ENCODE data around the gene EIF2AK2. TPM values are rescaled to one million over a fixed set of nuclear protein-coding genes. Genes with fewer than 3 reads are reported as not detected.

Gene EIF2AK2
- total RNA-seq, 3 donors from 2014 or later = 22.3 to 33.2 (median 23.5) TPM

DNA sequence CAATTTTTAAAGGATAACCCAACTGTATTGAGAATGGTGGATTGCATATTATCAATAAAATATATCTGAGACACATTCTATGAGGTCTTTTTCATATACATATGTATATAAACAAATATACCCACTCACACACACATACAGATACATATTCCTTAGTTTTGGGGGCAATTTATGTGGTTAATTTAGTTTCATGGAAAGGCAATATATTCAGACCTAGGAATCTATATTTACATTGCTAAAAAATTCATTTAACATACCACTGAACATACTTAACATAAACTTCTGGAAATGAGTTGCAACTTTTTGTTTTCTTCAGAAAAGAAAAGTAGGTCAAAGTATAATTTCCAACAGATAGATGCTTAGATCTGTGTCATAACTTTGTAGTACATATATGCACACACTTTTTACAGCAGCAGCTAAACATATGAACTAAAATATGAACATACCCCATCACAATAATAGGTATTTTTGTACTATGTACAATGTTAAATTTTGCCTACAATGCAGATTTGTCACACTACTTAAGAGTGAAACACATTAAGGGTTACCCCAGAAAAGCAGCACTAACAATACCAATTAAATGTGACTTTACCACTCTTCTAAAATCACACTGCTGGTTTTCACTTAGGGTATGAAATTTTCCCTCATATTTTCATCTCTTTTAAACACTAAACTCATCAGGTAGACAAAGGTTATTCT is 95.6 kb downstream of the EIF2AK2 start:
- Histone ChIP-seq H3K4me3 (no peak overlapping the region), H3K27me3 (no peaks in the 10 kb centered on the region), H3K36me3 (peaks cover 15% of the 10 kb centered on the region), H3K9me3 (no peaks in the 10 kb centered on the region), H3K27ac (no peak overlapping the region), H3K4me1 (no peaks in the 10 kb centered on the region)
- intact Hi-C loops (cut with DNase I; ENCODE audit: low total_unique reads) = no loop called here
- DNase-seq (ENCODE audit: low spot score in 2 of 2) = no peak
- no peak for TF ChIP-seq POLR2A (IDR thresholded peaks at IDR 0.05)
- TF ChIP-seq, protein P1, sequence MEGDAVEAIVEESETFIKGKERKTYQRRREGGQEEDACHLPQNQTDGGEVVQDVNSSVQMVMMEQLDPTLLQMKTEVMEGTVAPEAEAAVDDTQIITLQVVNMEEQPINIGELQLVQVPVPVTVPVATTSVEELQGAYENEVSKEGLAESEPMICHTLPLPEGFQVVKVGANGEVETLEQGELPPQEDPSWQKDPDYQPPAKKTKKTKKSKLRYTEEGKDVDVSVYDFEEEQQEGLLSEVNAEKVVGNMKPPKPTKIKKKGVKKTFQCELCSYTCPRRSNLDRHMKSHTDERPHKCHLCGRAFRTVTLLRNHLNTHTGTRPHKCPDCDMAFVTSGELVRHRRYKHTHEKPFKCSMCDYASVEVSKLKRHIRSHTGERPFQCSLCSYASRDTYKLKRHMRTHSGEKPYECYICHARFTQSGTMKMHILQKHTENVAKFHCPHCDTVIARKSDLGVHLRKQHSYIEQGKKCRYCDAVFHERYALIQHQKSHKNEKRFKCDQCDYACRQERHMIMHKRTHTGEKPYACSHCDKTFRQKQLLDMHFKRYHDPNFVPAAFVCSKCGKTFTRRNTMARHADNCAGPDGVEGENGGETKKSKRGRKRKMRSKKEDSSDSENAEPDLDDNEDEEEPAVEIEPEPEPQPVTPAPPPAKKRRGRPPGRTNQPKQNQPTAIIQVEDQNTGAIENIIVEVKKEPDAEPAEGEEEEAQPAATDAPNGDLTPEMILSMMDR (IDR thresholded peaks at IDR 0.05) = no peak

DNA sequence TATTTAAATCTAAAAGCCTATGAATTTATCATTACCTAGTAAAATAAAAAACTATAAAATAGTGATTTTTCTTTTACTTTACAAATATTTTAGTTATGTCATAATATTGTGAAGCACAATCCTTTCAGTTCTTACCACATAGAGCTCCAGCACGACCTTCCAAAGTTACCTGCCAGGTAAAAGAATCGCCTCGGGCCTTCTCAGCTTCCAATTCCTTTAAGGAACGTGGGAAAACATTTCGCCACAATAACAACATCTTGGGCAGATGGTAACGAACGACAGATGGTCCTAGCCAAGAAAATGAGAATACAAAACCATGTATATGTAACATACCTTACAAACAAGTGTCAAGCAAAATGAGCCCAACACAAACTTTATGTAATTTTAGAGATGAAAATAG is 96.3 kb downstream of the EIF2AK2 start:
- no peaks in the 10 kb centered on the region for H3K27me3 ChIP-seq
- H3K4me3 ChIP-seq = no peak overlapping the region
- H3K27ac ChIP-seq = no peak overlapping the region
- peaks cover 9% of the 10 kb centered on the region for H3K36me3 ChIP-seq
- no peaks in the 10 kb centered on the region for H3K9me3 ChIP-seq
- intact Hi-C loops (cut with DNase I; ENCODE audit: low total_unique reads) = no loop called here
- TF ChIP-seq, protein P1 (IDR thresholded peaks at IDR 0.05) = no peak
- TF ChIP-seq POLR2A (IDR thresholded peaks at IDR 0.05) (no peak), POLR2AphosphoS5 (IDR thresholded peaks at IDR 0.05) (no peak)
- no peaks in the 10 kb centered on the region for H3K4me1 ChIP-seq
- no peak for DNase-seq (ENCODE audit: low spot score in 2 of 2)

DNA sequence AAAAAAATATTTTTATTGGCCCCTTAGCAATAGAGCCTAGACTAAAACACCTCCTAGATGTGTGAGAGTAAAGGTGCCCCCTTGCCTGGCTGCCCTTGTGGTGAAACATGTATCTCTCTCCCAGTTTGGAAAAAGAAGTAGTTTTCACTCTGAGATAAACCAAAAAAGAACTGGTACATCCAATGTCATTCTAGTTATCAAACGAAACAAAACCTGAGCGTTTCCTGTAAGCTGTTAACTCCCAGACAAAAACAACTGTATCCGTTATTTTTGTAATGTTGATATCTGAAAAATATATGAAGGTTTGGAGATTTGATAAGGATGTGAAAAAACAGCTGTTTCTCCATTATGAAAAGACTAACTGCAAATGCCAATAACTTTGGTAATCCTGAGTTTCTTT is 96.9 kb downstream of the EIF2AK2 start:
- H3K27ac ChIP-seq = no peak overlapping the region
- intact Hi-C loops (cut with DNase I; ENCODE audit: low total_unique reads) = no loop called here
- no peak for DNase-seq (ENCODE audit: low spot score in 2 of 2)
- H3K9me3 ChIP-seq = no peaks in the 10 kb centered on the region
- TF ChIP-seq POLR2A (IDR thresholded peaks at IDR 0.05) = no peak
- H3K4me3 ChIP-seq = no peak overlapping the region
- no peaks in the 10 kb centered on the region for H3K4me1 ChIP-seq
- H3K27me3 ChIP-seq = no peaks in the 10 kb centered on the region
- H3K36me3 ChIP-seq = peaks cover 9% of the 10 kb centered on the region

DNA sequence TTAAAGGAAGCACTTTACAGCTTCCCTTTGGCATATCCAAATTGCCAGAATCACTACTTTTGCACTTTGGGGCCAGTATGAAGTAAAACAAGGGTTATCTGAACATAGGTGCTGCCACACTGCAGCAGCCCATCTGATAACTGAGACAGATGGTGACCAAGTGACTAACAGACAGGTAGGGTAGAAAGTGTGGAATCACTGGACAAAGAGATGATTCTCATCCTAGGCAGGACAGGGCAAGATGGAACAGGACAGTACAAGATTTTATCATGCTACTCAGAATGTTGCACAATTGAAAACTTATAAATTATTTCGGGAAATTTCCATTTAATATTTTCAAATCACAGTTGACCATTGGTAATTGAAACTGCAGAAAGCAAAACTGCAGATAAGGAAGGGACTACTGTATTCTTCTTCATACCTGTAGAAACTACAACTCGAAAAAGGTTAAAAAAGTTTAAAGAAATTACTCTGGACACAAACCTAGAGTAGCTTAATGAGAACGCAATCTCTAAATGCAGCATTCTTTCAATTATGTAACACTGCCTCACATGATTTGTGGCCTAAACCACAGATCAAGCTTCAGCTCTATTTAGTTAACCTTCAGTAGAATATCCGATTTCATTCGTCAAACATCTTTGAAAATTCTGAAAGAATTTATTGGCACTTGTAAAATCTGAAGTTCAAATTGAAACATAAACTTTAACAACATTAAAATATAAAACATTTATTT is 104.0 kb downstream of the EIF2AK2 start:
- DNase-seq (ENCODE audit: low spot score in 2 of 2) = no peak
- no peaks in the 10 kb centered on the region for H3K4me1 ChIP-seq
- H3K9me3 ChIP-seq = no peaks in the 10 kb centered on the region
- intact Hi-C loops (cut with DNase I; ENCODE audit: low total_unique reads) = loop anchor here (5.0 kb wide), 1 partner anchor 400 kb away; no protein-coding TSS in a partner anchor
- TF ChIP-seq POLR2A (IDR thresholded peaks at IDR 0.05) (no peak), POLR2AphosphoS5 (IDR thresholded peaks at IDR 0.05) (no peak)
- TF ChIP-seq, protein P1 (IDR thresholded peaks at IDR 0.05) = no peak
- H3K36me3 ChIP-seq = peaks cover 5% of the 10 kb centered on the region
- no peak overlapping the region for H3K4me3 ChIP-seq
- no peaks in the 10 kb centered on the region for H3K27me3 ChIP-seq
- peak overlapping the region in 1 of 2 donors; percentile 51 for H3K27ac ChIP-seq

Other genes with a start within 250 kb of the EIF2AK2 start
- gene STRN, start 190.4 kb downstream of the EIF2AK2 start, total RNA-seq = 10 to 100 TPM; 27.2 to 35.1 (median 32.5) TPM
- gene HEATR5B, start 72.6 kb downstream of the EIF2AK2 start, total RNA-seq = 10 to 100 TPM; 35.7 to 64.2 (median 36.5) TPM
- 10 to 100 TPM in 2 of 3 donors, 1 to 10 TPM in 1; 8.9 to 38.7 (median 10.2) TPM for gene GPATCH11, start 72.5 kb downstream of the EIF2AK2 start, total RNA-seq
- gene SULT6B1, start 31.7 kb upstream of the EIF2AK2 start, total RNA-seq = not detected
- gene CEBPZOS, start 39.5 kb upstream of the EIF2AK2 start, total RNA-seq = 10 to 100 TPM; 19.4 to 43.0 (median 21.6) TPM
- 10 to 100 TPM; 37.9 to 51.1 (median 46.9) TPM for gene CEBPZ, start 74.6 kb upstream of the EIF2AK2 start, total RNA-seq
- 10 to 100 TPM; 13.3 to 29.0 (median 20.6) TPM for gene NDUFAF7, start 74.7 kb upstream of the EIF2AK2 start, total RNA-seq
- gene PRKD3, start 167.9 kb upstream of the EIF2AK2 start, total RNA-seq = 10 to 100 TPM; 46.5 to 57.4 (median 56.2) TPM
- gene QPCT, start 187.7 kb upstream of the EIF2AK2 start, total RNA-seq = 10 to 100 TPM in 1 of 3 donors, 1 to 10 TPM in 2; 3.7 to 12.5 (median 5.2) TPM

Data from breast epithelium (tissue), 4 donors.